Astrocyte of the cerebellum (primary cell): ENCODE results near the gene UBE3C.

Experiments used
- DNase-seq: peaks from one replicate; pipeline ENCODE4 v3.0.0-alpha.2; 2011; ENCODE audit warnings: low read depth
- H3K4me3 ChIP-seq: 2 replicates; pipeline ENCODE4 v1.5.1; 2011; ENCODE audit warnings: mild to moderate bottlenecking, low read depth, low read length, moderate library complexity
- in situ Hi-C: cut with HindIII; loops from 2 replicates; pipeline ENCODE4 v1.10.0; 2017; ENCODE audit warnings: low sequenced_read_pairs
- TF ChIP-seq, protein P1 (sequence below): IDR thresholded peaks from 2 replicates; pipeline ENCODE4 v1.5.1; 2012; ENCODE audit warnings: low read length, low read depth, moderate library complexity, mild to moderate bottlenecking; ENCODE audit errors: missing control alignments

UBE3C gene

DNA sequence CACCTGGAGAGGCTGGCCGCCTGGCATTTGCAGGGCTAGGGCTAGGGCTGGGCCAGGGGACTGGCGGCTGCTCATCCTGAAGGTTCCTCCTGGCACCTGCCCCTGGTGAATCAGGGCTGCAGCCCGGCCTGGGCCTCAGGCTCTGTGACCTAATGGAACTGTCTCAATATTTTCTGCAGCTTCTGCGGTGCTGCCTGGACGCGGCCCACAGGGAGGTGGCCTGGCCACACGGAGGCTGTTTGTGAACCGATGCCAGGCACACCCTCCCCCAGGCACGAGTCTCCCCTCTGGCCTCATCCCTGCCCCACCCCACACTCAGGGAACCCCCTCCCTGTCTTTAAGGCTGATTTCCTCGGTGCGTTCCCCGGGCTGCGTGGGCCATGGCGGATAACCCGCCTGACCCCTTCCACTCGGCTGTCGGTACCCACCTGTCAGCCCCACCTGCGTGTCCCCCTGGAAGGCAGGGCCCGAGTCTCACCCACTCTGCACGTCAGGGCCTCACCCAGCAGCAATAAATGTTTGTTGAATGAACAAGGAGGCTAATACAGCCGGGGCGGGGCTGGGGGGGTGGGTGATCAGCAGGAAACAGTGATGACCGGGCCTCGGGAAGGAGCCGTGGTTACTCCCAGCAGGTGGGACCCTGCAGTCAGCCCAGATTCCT, 143.5 kb downstream of the UBE3C start:
- DNase-seq: no peak
- H3K4me3 ChIP-seq: no peak overlapping the region
- TF ChIP-seq, protein P1, sequence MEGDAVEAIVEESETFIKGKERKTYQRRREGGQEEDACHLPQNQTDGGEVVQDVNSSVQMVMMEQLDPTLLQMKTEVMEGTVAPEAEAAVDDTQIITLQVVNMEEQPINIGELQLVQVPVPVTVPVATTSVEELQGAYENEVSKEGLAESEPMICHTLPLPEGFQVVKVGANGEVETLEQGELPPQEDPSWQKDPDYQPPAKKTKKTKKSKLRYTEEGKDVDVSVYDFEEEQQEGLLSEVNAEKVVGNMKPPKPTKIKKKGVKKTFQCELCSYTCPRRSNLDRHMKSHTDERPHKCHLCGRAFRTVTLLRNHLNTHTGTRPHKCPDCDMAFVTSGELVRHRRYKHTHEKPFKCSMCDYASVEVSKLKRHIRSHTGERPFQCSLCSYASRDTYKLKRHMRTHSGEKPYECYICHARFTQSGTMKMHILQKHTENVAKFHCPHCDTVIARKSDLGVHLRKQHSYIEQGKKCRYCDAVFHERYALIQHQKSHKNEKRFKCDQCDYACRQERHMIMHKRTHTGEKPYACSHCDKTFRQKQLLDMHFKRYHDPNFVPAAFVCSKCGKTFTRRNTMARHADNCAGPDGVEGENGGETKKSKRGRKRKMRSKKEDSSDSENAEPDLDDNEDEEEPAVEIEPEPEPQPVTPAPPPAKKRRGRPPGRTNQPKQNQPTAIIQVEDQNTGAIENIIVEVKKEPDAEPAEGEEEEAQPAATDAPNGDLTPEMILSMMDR: no peak
- in situ Hi-C loops: no loop called here

DNA sequence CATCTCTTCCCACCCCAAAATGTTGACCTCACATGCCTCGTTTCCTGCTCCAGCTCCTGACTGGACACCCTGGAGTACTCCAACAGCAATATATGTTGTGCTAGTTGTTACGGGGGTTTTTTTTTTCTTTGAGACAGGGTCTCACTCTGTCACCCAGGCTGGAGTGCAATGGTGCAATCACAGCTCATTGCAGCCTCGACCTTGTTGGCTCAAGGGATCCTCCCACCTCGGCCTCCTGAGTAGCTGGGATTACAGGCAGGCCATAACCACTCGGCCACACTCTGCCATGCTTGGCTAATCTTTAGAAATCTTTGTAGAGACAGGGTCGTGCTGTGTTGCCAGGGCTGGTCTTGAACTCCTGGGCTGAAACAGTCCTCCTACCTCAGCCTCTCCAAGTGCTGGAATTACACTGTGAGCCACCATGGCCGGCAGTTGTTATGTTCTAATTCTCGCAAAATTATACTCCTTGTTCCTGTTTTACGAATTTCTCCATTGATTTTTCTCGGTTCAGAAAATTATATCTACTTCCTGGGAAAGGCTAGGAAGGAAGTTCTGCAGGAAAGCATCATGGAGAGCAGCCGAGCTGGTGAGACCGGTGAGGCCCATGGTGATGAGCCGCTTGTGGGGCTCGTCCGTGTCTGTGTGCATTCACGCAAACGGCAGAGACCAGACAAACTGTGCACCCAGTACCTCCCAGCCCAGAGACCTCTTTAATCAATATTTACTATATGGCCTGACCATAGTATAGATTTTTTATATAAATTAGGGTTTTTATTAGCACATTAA, 145.7 kb downstream of the UBE3C start:
- in situ Hi-C loops: no loop called here
- DNase-seq: no peak
- no peak overlapping the region for H3K4me3 ChIP-seq
- TF ChIP-seq, protein P1: no peak

- TF ChIP-seq, protein P1: no peak
- DNase-seq: no peak
- no peak overlapping the region for H3K4me3 ChIP-seq
- in situ Hi-C loops: no loop called here
Measured at GRCh38 chr7:157291404-157292080, 152.8 kb downstream of the UBE3C start.

- H3K4me3 ChIP-seq: no peak overlapping the region
- TF ChIP-seq, protein P1: no peak
- DNase-seq: no peak
- in situ Hi-C loops: no loop called here
Measured at GRCh38 chr7:157292258-157292657, 153.5 kb downstream of the UBE3C start.

DNA sequence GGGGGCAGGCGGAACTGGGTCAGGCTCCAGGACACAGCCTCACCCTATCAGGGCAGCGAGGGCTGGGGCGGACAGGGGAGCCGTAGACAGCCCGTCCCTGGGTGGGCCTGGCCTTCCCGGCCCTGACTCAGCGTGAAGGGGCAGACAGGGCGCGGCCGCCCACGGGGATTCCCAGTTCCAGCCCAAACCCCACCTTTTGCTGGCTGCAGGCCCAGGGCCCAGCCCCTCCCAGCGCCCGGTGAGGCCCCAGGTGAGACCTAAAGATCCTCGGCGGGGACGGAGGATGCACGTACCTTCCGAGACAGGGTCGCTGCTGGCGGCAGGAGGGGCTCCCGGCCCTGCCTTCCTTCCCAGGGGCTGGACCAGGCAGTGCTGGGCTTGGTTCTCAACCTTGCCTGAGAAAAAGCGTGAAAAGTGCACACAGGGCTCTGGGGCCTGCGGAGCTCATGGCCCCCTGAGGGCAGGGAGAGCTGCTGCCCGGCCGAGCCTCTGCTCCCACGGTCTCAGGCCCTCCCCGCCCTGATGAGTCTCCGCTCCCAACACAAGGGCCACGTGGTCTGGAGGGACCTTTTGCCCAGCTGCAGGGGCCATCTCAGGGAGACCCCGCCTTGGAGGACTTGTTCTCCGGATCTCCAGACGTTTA, 154.2 kb downstream of the UBE3C start:
- H3K4me3 ChIP-seq: no peak overlapping the region
- TF ChIP-seq, protein P1: no peak
- in situ Hi-C loops: no loop called here
- DNase-seq: no peak

GRCh38 chr7:157293413-157293788, 154.7 kb downstream of the UBE3C start:
- H3K4me3 ChIP-seq: no peak overlapping the region
- DNase-seq: no peak
- in situ Hi-C loops: no loop called here
- TF ChIP-seq, protein P1: no peak
